HepG2 (cell line): ENCODE measurements around the gene TLE1. TPM values are rescaled to one million over a fixed set of nuclear protein-coding genes. Genes with fewer than 3 reads are reported as not detected.
A peak's percentile ranks its signal among the peaks of the same experiment; 100 is the strongest.

ENCODE experiments used
- HNF4G ChIP-seq, 2 experiments: sonication (generic) in 1 of 2; formaldehyde crosslinking in 1 of 2; IDR thresholded peaks; 2 replicates each; pipeline versions ENCODE4 v1.4.0 to v1.6.1; 2011 to 2020; ENCODE audit warnings: borderline replicate concordance in 2 of 2, low read depth in 2 of 2, mild to moderate bottlenecking in 2 of 2, low read length in 1 of 2, missing genetic modification reagents in 1 of 2, moderate library complexity in 1 of 2
- KAT8 ChIP-seq: IDR thresholded peaks from 2 replicates; pipeline ENCODE4 v1.6.1; 2016; ENCODE audit warnings: missing genetic modification reagents, missing compliant biosample characterization
- KLF11 ChIP-seq: IDR thresholded peaks from 2 replicates; pipeline ENCODE4 v1.6.1; 2016; ENCODE audit warnings: missing compliant biosample characterization
- MIXL1 ChIP-seq: IDR thresholded peaks from 2 replicates; pipeline ENCODE4 v1.6.1; 2016
- MZF1 ChIP-seq: sonication (generic); formaldehyde crosslinking; IDR thresholded peaks from 2 replicates; pipeline ENCODE4 v1.8.1; 2023; ENCODE audit warnings: mild to moderate bottlenecking, missing genetic modification reagents, borderline replicate concordance
- NFKBIZ ChIP-seq: IDR thresholded peaks from 2 replicates; pipeline ENCODE4 v1.6.1; 2018; ENCODE audit warnings: missing genetic modification reagents, missing compliant biosample characterization
- SALL1 ChIP-seq: sonication (generic); formaldehyde crosslinking; IDR thresholded peaks from 2 replicates; pipeline ENCODE4 v1.8.0; 2022; ENCODE audit warnings: mild to moderate bottlenecking, missing genetic modification reagents
- SIX1 ChIP-seq: sonication (generic); formaldehyde crosslinking; IDR thresholded peaks from 2 replicates; pipeline ENCODE4 v1.4.0; 2020; ENCODE audit warnings: missing genetic modification reagents, borderline replicate concordance
- SMAD1 ChIP-seq: sonication (generic); formaldehyde crosslinking; IDR thresholded peaks from 2 replicates; pipeline ENCODE4 v1.4.0; 2020; ENCODE audit warnings: missing genetic modification reagents, low read depth, mild to moderate bottlenecking, borderline replicate concordance
- SOX5 ChIP-seq: IDR thresholded peaks from 2 replicates; pipeline ENCODE4 v1.6.1; 2016; ENCODE audit warnings: borderline replicate concordance
- ZEB1 ChIP-seq: IDR thresholded peaks from 2 replicates; pipeline ENCODE4 v1.6.1; 2012; ENCODE audit warnings: mild to moderate bottlenecking, low read depth, inconsistent platforms; ENCODE audit not compliant: insufficient replicate concordance
- ZMAT3 ChIP-seq: sonication (generic); formaldehyde crosslinking; conservative IDR thresholded peaks from 2 replicates; pipeline ENCODE4 v1.7.0; 2021; ENCODE audit warnings: missing genetic modification reagents
- ZNF44 ChIP-seq: sonication (generic); formaldehyde crosslinking; IDR thresholded peaks from 2 replicates; pipeline ENCODE4 v1.5.1; 2020; ENCODE audit warnings: mild to moderate bottlenecking, missing genetic modification reagents
- ZNF646 ChIP-seq: sonication (generic); formaldehyde crosslinking; IDR thresholded peaks from 2 replicates; pipeline ENCODE4 v1.9.0; 2021; ENCODE audit warnings: mild to moderate bottlenecking, missing genetic modification reagents
- ZNF710 ChIP-seq: sonication (generic); formaldehyde crosslinking; IDR thresholded peaks from 2 replicates; pipeline ENCODE4 v1.5.0; 2020; ENCODE audit warnings: mild to moderate bottlenecking, missing genetic modification reagents, borderline replicate concordance
- polyA plus RNA-seq, 8 experiments: library from polyadenylated mRNA; depleted of rRNA in 3 of 8; stranded (reverse) in 7 of 8; unstranded in 1 of 8; fragments of >200 nt; fragmentation: Illumina TruSeq in 4 of 8; extraction: Trizol in 4 of 8; gene quantifications; 2 replicates each; pipeline versions ENCODE4 v1.2.1 to v1.2.3, GENCODE V29; 2011 to 2016; ENCODE audit warnings: low read depth in 4 of 8, missing spikeins in 1 of 8, mixed read lengths in 1 of 8; ENCODE audit not compliant: insufficient read depth in 1 of 8
- total RNA-seq, 5 experiments: library from RNA; depleted of rRNA; stranded (reverse); fragments of >200 nt; fragmentation: Illumina TruSeq; extraction: Trizol; gene quantifications; 2 replicates each; pipeline ENCODE4 v1.2.3, GENCODE V29; 2016; ENCODE audit warnings: low read depth in 1 of 5
- TF ChIP-seq, protein P1 (sequence below): IDR thresholded peaks from 2 replicates; pipeline ENCODE4 v1.4.0; 2020; ENCODE audit warnings: mild to moderate bottlenecking, missing genetic modification reagents

Gene TLE1
- total and polyA plus RNA-seq, 2 of the 13 experiments (the other 11 are each of a cell fraction or from before 2014, with no cell fraction given), result 35.9 to 109 TPM

DNA sequence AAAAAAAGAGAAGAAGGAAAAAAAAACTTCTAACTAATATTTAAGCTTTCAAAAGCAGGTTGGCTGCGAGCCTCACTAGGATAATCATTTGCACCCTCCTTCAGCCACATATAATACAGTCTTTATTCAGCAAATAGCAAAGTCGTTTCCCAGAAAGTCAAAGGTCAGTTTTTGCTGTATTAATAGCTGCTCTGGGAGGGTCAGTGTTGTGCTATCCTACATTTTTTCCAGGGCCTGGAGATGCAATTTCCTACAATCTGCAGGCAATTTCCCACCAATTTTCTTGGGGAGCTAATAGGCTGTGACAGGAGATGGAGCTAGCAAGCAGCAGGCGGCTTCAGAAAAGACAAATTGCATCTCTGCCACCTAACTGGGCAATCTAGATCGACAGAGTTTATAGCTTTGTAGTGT is 136.8 kb downstream of the TLE1 start (continued):
- TF ChIP-seq, protein P1, sequence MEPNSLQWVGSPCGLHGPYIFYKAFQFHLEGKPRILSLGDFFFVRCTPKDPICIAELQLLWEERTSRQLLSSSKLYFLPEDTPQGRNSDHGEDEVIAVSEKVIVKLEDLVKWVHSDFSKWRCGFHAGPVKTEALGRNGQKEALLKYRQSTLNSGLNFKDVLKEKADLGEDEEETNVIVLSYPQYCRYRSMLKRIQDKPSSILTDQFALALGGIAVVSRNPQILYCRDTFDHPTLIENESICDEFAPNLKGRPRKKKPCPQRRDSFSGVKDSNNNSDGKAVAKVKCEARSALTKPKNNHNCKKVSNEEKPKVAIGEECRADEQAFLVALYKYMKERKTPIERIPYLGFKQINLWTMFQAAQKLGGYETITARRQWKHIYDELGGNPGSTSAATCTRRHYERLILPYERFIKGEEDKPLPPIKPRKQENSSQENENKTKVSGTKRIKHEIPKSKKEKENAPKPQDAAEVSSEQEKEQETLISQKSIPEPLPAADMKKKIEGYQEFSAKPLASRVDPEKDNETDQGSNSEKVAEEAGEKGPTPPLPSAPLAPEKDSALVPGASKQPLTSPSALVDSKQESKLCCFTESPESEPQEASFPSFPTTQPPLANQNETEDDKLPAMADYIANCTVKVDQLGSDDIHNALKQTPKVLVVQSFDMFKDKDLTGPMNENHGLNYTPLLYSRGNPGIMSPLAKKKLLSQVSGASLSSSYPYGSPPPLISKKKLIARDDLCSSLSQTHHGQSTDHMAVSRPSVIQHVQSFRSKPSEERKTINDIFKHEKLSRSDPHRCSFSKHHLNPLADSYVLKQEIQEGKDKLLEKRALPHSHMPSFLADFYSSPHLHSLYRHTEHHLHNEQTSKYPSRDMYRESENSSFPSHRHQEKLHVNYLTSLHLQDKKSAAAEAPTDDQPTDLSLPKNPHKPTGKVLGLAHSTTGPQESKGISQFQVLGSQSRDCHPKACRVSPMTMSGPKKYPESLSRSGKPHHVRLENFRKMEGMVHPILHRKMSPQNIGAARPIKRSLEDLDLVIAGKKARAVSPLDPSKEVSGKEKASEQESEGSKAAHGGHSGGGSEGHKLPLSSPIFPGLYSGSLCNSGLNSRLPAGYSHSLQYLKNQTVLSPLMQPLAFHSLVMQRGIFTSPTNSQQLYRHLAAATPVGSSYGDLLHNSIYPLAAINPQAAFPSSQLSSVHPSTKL (CRISPR knock-in tag), result peak; percentile 49
- TF ChIP-seq SOX5 (peak; percentile 13; the same call in 1 of the 2 replicates), ZMAT3 (CRISPR knock-in tag) (no peak), ZNF646 (CRISPR knock-in tag) (no peak), HNF4G (IDR thresholded peaks at IDR 0.05; ENCODE audit: borderline replicate concordance, low read depth, low read length) (peak; percentile 44; the same call in 1 of the 2 replicates), HNF4G (CRISPR knock-in tag; IDR thresholded peaks at IDR 0.05; ENCODE audit: borderline replicate concordance, low read depth) (no peak), ZNF710 (peak; percentile 53; the same call in 1 of the 2 replicates), MIXL1 (CRISPR knock-in tag) (0 out of 2 replicates have a peak, but pooled peaks have one; percentile 24), SMAD1 (CRISPR knock-in tag) (no peak), KLF11 (no peak), NFKBIZ (CRISPR knock-in tag) (no peak), ZNF44 (CRISPR knock-in tag) (no peak), MZF1 (CRISPR knock-in tag) (no peak), ZEB1 (no peak), SIX1 (CRISPR knock-in tag) (no peak), SALL1 (CRISPR knock-in tag) (peak; percentile 48; the same call in 1 of the 2 replicates), KAT8 (CRISPR knock-in tag) (0 out of 2 replicates have a peak, but pooled peaks have one; percentile 16)
